Midbrain (tissue), 1 donor: ENCODE measurements around the gene TNRC18.
"Not testable (repeated sequence)": the region's sequence is repeated elsewhere in the genome, so short reads cannot be mapped to it uniquely, and the experiment has no call there.

Experiments used
- DNase-seq: peaks from one replicate; lab custom pipeline; 2025; lab: John Stamatoyannopoulos, UW

The TNRC18 gene

GRCh38 chr7:5315761-5316160 lies 107.9 kb downstream of the TNRC18 start:
- DNase-seq, result no peak

- no peak for DNase-seq
These were observed 108.8 kb downstream of the TNRC18 start for GRCh38 chr7:5314864-5315263.

GRCh38 chr7:5313076-5313885 lies 110.4 kb downstream of the TNRC18 start:
- DNase-seq, result not testable (repeated sequence)

- DNase-seq, result not testable (repeated sequence)
These were observed 111.2 kb downstream of the TNRC18 start for GRCh38 chr7:5312276-5313070.

GRCh38 chr7:5310822-5311405 lies 112.7 kb downstream of the TNRC18 start:
- no peak for DNase-seq

- no peak for DNase-seq
These were observed 114.5 kb downstream of the TNRC18 start for GRCh38 chr7:5309146-5309545.

- DNase-seq, result not testable (repeated sequence)
These were observed 116.2 kb downstream of the TNRC18 start for GRCh38 chr7:5307221-5308142.

GRCh38 chr7:5305050-5305449 lies 118.6 kb downstream of the TNRC18 start:
- not testable (repeated sequence) for DNase-seq

- no peak for DNase-seq
These were observed 119.8 kb downstream of the TNRC18 start for GRCh38 chr7:5303591-5304505.

GRCh38 chr7:5303061-5303460 lies 120.6 kb downstream of the TNRC18 start:
- DNase-seq, result no peak

- no peak for DNase-seq
These were observed 121.1 kb downstream of the TNRC18 start for GRCh38 chr7:5302577-5302976.

- no peak for DNase-seq
These were observed 123.3 kb downstream of the TNRC18 start for GRCh38 chr7:5300366-5300765.

GRCh38 chr7:5296611-5297226 lies 126.9 kb downstream of the TNRC18 start:
- DNase-seq, result no peak

GRCh38 chr7:5296015-5296610 lies 127.5 kb downstream of the TNRC18 start:
- no peak for DNase-seq

GRCh38 chr7:5295039-5296014 lies 128.3 kb downstream of the TNRC18 start:
- no peak for DNase-seq

GRCh38 chr7:5294169-5294987 lies 129.3 kb downstream of the TNRC18 start:
- DNase-seq, result no peak

GRCh38 chr7:5291711-5292335 lies 131.8 kb downstream of the TNRC18 start:
- DNase-seq, result not testable (repeated sequence)
